ENCODE data around the gene ABLIM1.
A peak's percentile ranks its signal among the peaks of the same experiment; 100 is the strongest.

ABLIM1 gene

GRCh38 chr10:114576132-114576487 lies 82.0 kb downstream of the ABLIM1 start:
- DNase-seq, result peak; percentile 19

GRCh38 chr10:114575417-114576131 lies 82.5 kb downstream of the ABLIM1 start:
- DNase-seq, result no peak

- DNase-seq, result no peak
Observed at GRCh38 chr10:114573330-114574045, 84.6 kb downstream of the ABLIM1 start.

DNA sequence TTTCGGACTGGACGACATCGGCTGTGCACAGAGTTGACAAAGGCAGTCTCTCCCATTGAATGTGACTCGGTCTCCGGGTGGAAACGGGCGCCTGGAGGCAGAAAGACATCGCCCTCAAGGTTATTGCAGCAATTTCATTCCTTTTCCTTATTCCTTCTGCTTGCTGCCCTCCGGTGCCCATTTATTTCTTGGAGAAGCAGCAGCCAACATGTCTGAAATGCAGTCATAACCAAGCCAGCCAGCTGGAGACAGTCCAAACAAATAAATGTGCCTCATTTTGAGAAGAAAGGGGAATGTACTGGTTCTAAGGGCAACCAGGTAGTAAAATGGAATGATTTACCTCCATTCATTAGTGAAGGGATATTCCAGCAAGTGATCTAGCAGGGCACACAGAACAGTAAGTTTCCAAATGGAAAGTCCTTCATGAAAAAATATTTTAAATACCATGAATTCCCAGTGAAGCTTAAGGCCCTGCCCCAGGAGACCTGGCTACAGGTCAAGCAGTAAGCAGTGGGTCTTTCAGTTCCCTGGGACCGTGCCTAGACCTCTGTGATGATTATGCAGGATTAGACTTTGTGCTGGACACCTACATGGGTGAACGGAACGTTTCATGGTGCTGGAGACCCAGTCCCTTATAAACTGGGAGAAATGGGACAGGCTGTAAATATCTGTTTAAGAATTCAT lies 86.6 kb downstream of the ABLIM1 start:
- DNase-seq, result no peak

DNA sequence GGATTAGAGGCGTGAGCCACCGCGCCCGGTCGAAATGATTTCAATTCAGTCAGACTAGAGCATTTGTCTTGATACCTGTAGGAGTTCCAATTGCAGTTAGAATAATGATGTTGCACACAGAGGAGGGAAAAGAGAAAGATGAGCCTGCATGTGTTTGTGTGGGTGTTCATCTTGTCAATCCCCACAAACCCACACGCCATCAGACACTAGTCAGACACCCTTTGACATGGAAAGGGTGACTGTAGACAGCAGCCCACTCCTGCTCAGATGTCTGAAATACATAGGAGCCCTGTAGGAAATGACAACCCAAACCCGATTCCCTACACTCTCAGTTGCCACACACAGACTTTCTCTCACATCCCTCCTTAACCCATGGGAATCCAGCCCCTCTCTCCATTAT lies 92.0 kb downstream of the ABLIM1 start:
- no peak for DNase-seq

DNA sequence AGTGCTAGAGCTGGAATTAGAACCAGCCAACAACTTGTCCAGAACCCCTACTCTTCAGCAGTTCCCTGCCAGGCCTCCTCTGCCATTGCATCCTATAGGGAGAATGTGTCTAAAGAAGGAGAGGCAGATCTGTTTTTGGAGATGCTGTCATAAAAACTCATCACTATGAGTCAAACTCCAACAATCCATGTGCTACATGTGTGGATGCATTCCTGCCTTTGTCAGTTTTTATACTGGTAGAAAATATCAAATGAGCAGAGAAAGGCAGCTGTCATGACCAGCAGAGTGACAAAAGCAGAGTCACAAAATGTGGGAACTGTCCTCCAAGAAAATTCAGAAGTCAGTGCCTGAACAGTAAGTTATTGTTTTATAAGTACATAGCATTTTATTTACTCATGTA lies 93.0 kb downstream of the ABLIM1 start:
- no peak for DNase-seq

DNA sequence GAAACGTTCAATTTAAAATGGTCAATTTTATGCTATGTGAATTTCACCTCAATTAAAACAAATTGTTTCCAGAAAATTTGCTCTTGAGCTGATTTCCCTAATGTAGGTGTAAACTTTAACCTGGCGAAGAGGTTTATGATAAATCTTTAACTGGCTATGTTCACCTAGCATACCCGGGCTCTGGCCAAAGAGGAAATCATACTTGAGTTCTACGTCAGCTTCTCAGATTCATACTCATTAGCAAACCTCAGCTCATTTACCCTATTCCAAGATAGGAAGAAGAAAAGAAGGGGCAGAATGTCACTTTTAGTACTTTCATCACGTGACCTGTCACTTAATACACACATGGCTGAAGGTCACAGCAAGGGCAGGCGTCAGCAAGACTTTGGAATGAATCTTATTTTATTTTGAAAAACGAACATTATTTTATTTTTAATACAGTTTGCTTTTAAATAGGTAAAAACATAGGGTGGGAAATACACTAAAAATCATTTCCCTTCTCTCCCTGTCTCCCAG lies 97.0 kb downstream of the ABLIM1 start:
- no peak for DNase-seq

GRCh38 chr10:114560144-114560543 lies 97.9 kb downstream of the ABLIM1 start:
- DNase-seq, result no peak

DNA sequence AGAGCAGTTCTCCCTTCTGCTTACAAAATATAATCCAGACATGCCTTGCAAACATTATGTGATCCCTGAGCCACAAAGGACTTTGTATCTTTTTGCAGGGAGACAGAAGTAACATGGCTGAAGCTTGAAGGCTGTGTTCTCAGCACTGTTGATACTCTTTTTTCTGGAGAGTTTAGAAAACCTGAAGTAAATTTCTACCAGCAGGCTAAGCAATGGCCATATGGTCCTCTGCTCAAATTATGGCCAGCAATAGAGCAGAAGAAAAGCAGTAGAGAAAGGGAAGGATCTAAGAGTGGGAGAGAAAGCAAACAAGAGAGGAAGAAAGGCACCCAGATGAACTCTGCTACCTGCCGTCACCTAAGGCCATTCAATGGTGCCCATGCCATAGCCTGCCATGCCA lies 98.4 kb downstream of the ABLIM1 start:
- no peak for DNase-seq

- no peak for DNase-seq
Observed at GRCh38 chr10:114557854-114558253, 100.2 kb downstream of the ABLIM1 start.

- no peak for DNase-seq
Observed at GRCh38 chr10:114556236-114557122, 101.6 kb downstream of the ABLIM1 start.

GRCh38 chr10:114553436-114553835 lies 104.6 kb downstream of the ABLIM1 start:
- no peak for DNase-seq

- no peak for DNase-seq
Observed at GRCh38 chr10:114552050-114552449, 106.0 kb downstream of the ABLIM1 start.

- no peak for DNase-seq
Observed at GRCh38 chr10:114551636-114551972, 106.5 kb downstream of the ABLIM1 start.

- peak; percentile 82 for DNase-seq
Observed at GRCh38 chr10:114550756-114551635, 107.1 kb downstream of the ABLIM1 start.

- no peak for DNase-seq
Observed at GRCh38 chr10:114548662-114549061, 109.4 kb downstream of the ABLIM1 start.

DNA sequence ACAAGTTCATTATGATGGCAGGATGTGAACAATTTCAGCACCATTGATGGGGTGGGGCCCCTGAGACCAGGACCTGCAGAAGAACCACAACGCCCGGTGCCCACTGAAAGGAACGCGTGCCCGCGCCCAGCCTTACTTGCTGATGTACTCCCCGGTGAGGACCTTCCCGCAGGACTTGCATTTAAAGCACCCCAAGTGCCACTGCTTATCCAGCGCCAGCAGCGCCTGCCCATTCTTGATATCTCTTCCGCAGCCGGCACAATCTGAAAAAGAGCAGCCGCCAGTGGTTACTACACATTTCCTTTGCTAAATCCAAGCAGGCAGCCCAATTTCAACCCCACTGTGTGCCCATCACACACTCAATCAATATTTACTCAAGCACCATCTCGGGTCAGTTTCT lies 110.6 kb downstream of the ABLIM1 start:
- no peak for DNase-seq

DNA sequence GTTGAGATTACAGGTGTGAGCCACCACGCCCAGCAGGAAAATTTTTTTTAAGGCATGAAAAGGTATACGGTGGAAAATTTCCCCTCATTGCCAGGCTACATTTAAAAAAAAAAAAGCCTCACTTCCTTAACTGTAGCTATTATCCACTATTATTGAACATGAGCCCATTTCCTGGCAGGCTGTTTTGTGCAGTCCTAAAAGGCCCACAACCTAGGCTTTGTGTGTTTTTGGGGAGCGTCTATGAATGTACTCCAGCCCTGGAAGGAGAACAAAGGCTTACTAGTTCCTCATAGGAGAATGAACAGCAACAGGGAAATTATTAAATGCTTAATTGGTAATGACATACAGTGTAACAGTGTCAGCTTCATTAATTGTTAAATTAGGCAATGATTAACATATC lies 111.0 kb downstream of the ABLIM1 start:
- DNase-seq, result no peak

GRCh38 chr10:114545819-114546218 lies 112.3 kb downstream of the ABLIM1 start:
- DNase-seq, result no peak

DNA sequence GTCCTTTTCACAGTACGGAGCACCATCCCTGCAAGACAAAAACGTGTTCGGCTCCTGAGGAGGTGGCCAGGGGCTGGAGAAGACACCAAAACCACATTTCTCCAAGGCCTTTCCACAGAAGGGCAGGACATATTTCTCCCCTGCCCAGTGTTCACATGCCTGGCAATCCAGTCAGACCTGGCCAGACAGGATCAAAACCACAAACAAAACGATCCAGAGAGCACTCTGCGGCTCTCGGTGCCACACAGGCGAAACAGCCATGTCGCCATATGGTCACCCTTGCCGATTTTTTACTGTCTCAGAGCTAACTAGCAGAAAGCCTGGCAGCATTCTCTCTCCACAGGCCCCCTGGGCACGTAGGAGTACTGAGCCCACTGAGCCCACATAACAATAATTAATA lies 113.0 kb downstream of the ABLIM1 start:
- DNase-seq, result no peak

DNA sequence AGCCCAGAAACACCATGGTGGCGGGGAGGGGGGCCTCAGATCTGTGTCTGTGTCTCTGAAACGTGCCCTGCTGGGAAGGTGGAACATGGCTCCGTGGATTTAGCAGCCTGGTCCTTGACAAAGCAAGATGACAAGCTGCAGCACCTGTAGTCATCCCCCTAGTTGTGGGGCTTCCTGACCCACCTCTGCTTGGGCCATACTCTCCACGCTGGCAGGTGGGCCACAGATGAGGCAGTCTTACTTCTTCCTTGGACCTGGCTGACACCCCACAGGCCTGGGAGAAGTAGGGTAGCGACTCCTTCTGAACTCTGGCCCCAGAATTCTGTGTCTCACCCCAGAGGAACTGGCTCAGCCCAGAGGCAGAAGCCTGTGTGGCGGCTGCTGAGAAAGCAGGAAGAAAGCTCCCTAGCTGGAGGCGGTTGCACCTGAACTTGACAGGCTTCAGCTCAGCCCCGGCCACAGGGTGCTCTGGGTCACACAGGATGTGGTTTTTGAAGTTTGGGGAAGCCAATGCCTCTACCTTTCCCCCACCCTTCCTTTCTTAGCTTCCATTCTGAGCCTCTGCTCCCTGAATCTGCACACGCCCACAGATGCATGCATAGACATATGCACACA lies 113.9 kb downstream of the ABLIM1 start:
- no peak for DNase-seq

DNA sequence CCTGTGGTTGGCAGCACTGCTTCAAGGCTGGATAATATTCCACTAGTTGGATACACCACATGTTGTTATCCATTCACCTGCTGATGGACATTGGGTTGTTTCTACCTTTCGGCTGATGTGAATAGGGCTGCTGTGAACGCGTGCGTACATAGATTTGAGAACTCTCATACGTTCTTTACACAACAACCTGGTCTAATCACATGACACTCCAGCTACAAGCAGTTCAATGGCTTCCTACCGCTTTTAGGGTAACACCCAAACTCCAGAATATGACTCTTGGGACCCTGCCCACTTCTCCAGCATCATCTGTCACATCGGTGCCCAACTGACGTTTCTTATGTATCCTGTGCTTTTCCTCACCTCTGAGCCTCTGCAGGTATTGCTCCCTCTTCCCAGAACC lies 114.6 kb downstream of the ABLIM1 start:
- DNase-seq, result no peak

Data from DMS153 (cell line).